Mucosa of descending colon (tissue), 3 donors: ENCODE results near the gene CLEC16A. TPM values are rescaled to one million over a fixed set of nuclear protein-coding genes. Genes with fewer than 3 reads are reported as not detected.

Source experiments
- ATAC-seq: fragments of 200-7000 bp; cut with Tn5 transposase; one replicate; pipeline ENCODE4 v1.9.1; 2020; ENCODE audit warnings: mild to moderate bottlenecking, moderate library complexity
- DNase-seq, 3 donors: peaks; one replicate each; pipeline ENCODE4 v3.0.0-alpha.2; 2020
- H3K36me3 ChIP-seq: fragments of 200-600 bp; one replicate; pipeline ENCODE4 v1.8.0; 2021; ENCODE audit warnings: low read depth, mild to moderate bottlenecking
- H3K4me1 ChIP-seq: fragments of 200-600 bp; one replicate; pipeline ENCODE4 v1.8.0; 2021; ENCODE audit warnings: low read depth, mild to moderate bottlenecking
- H3K4me3 ChIP-seq: fragments of 200-600 bp; one replicate; pipeline ENCODE4 v1.8.0; 2021; ENCODE audit warnings: mild to moderate bottlenecking
- H3K9me3 ChIP-seq: fragments of 200-600 bp; one replicate; pipeline ENCODE4 v1.8.0; 2021; ENCODE audit warnings: mild to moderate bottlenecking
- CTCF ChIP-seq: fragments of 200-600 bp; IDR thresholded peaks from one replicate; pipeline ENCODE4 v1.8.0; 2022; ENCODE audit warnings: antibody characterized with exemption, mild to moderate bottlenecking
- intact Hi-C, 2 donors: fragments of 100-400 bp; cut with DNase I in 1 of 2; cut with micrococcal nuclease in 1 of 2; formaldehyde crosslinking; loops; one replicate each; pipeline versions ENCODE4 v1.11.0 to v1.11.1; 2022; cut with DNase I, micrococcal nuclease
- total RNA-seq, 3 donors: library from RNA; stranded (reverse); fragmentation: NEBNext Ultra II Directional in 2 of 3; extraction: Animal tissue kit (Norgen Biotek cat#: 25700) in 2 of 3; gene quantifications; one replicate each; pipeline versions ENCODE4 v1.2.1 to v1.2.4, GENCODE V29; 2021 to 2023
- donor health status: DM: no; HTN: no; CAD: no; lungs with moderate emphysema.
- donor health status: DM: no; HTN: no; CAD: no.
- donor health status: DM: no; HTN: yes; CAD: no.

Gene CLEC16A
- total RNA-seq, 3 donors from 2014 or later, result 30.3 to 38.1 (median 37.1) TPM

- Histone ChIP-seq H3K9me3 (no peaks in the 10 kb centered on the region), H3K4me3 (no peak overlapping the region), H3K4me1 (no peaks in the 10 kb centered on the region), H3K36me3 (no peaks in the 10 kb centered on the region)
- ATAC-seq, result no peak
- TF ChIP-seq CTCF, result no peak
- intact Hi-C loops, result no loop called here
- DNase-seq, result no peak
Observed at GRCh38 chr16:11140867-11141266, 196.5 kb downstream of the CLEC16A start.

GRCh38 chr16:11141409-11142260 lies 197.3 kb downstream of the CLEC16A start:
- no peak for TF ChIP-seq CTCF
- Histone ChIP-seq H3K9me3 (no peaks in the 10 kb centered on the region), H3K4me1 (no peaks in the 10 kb centered on the region), H3K36me3 (no peaks in the 10 kb centered on the region), H3K4me3 (no peak overlapping the region)
- ATAC-seq (no peak), DNase-seq (no peak)
- intact Hi-C loops, result no loop called here

- intact Hi-C loops, result no loop called here
- Histone ChIP-seq H3K4me1 (no peaks in the 10 kb centered on the region), H3K36me3 (no peaks in the 10 kb centered on the region), H3K9me3 (no peaks in the 10 kb centered on the region), H3K4me3 (no peak overlapping the region)
- no peak for TF ChIP-seq CTCF
- no peak for DNase-seq
- no peak for ATAC-seq
Observed at GRCh38 chr16:11142261-11142630, 197.9 kb downstream of the CLEC16A start.

- TF ChIP-seq CTCF, result no peak
- no peak for DNase-seq
- no peak for ATAC-seq
- H3K4me3 ChIP-seq, result no peak overlapping the region
- no peaks in the 10 kb centered on the region for H3K36me3 ChIP-seq
- H3K9me3 ChIP-seq, result no peaks in the 10 kb centered on the region
- intact Hi-C loops, result no loop called here
- no peaks in the 10 kb centered on the region for H3K4me1 ChIP-seq
Observed at GRCh38 chr16:11142951-11143350, 198.6 kb downstream of the CLEC16A start.

GRCh38 chr16:11143372-11144035 lies 199.1 kb downstream of the CLEC16A start:
- H3K9me3 ChIP-seq, result no peaks in the 10 kb centered on the region
- no peak overlapping the region for H3K4me3 ChIP-seq
- no peaks in the 10 kb centered on the region for H3K4me1 ChIP-seq
- ATAC-seq (no peak), DNase-seq (no peak)
- intact Hi-C loops, result no loop called here
- TF ChIP-seq CTCF, result no peak
- H3K36me3 ChIP-seq, result no peaks in the 10 kb centered on the region
